IMR-90 (cell line): Measurements from ENCODE around the gene TIMM21. TPM values are rescaled to one million over a fixed set of nuclear protein-coding genes. Genes with fewer than 3 reads are reported as not detected.

Experiments used
- ATAC-seq: fragments of 200-7000 bp; cut with Tn5 transposase; 2 replicates; pipeline ENCODE4 v1.9.1; 2020; ENCODE audit warnings: low read depth, mild to moderate bottlenecking, moderate library complexity
- BruUV-seq: library from RNA; stranded (reverse); fragments of 400-500 nt; replicated peaks from 2 replicates; lab custom pipeline; 2021; lab: Mats Ljungman, UMichigan
- CTCF ChIA-PET: fragments of 300-600 bp; formaldehyde crosslinking; extraction: SDS; loops from one replicate; lab custom pipeline; 2021; ENCODE audit warnings: antibody characterized with exemption; lab: Yijun Ruan, JAX
- POLR2A ChIA-PET: fragments of 300-600 bp; sonication (Branson Sonifier 250); formaldehyde crosslinking; loops from one replicate; lab custom pipeline; 2022; ENCODE audit warnings: antibody characterized with exemption; ENCODE audit not compliant: unreplicated experiment; lab: Charles Lee
- DNase-seq: peaks from one replicate; pipeline ENCODE4 v3.0.0; 2013
- H2AFZ ChIP-seq: replicated peaks from 2 replicates; pipeline ENCODE3; 2013; ENCODE audit warnings: low read length, mild to moderate bottlenecking; ENCODE audit not compliant: poor library complexity
- H2AK5ac ChIP-seq: 2 replicates; pipeline ENCODE4 v1.6.1; 2013; ENCODE audit warnings: low read depth, low read length, inconsistent platforms
- H2AK9ac ChIP-seq: replicated peaks from 2 replicates; pipeline ENCODE3; 2013; ENCODE audit warnings: mild to moderate bottlenecking, low read depth, low read length, moderate library complexity; ENCODE audit not compliant: poor library complexity
- H2BK120ac ChIP-seq: 2 replicates; pipeline ENCODE4 v1.6.1; 2013; ENCODE audit warnings: low read depth, low read length, inconsistent platforms
- H2BK15ac ChIP-seq: 3 replicates; pipeline ENCODE4 v1.6.1; 2013; ENCODE audit warnings: low read depth, low read length, inconsistent platforms
- H2BK20ac ChIP-seq: 2 replicates; pipeline ENCODE4 v1.6.1; 2013; ENCODE audit warnings: low read depth, mild to moderate bottlenecking, inconsistent platforms, low read length, moderate library complexity
- H2BK5ac ChIP-seq: 2 replicates; pipeline ENCODE4 v1.6.1; 2013; ENCODE audit warnings: mild to moderate bottlenecking, low read depth, low read length, inconsistent platforms; ENCODE audit not compliant: poor library complexity, severe bottlenecking
- H3K14ac ChIP-seq: replicated peaks from 2 replicates; pipeline ENCODE4 v1.6.1; 2013; ENCODE audit warnings: low read depth, low read length, inconsistent platforms
- H3K18ac ChIP-seq: 2 replicates; pipeline ENCODE4 v1.6.1; 2013; ENCODE audit warnings: low read depth, low read length, control low read depth
- H3K23ac ChIP-seq: 2 replicates; pipeline ENCODE4 v1.6.1; 2013; ENCODE audit warnings: low read depth, low read length, inconsistent platforms
- H3K27ac ChIP-seq: 2 replicates; pipeline ENCODE4 v1.5.1; 2013; ENCODE audit warnings: mild to moderate bottlenecking, control low read depth, low read length; ENCODE audit not compliant: insufficient read depth
- H3K27me3 ChIP-seq: 2 replicates; pipeline ENCODE4 v1.6.1; 2013; ENCODE audit warnings: low read length; ENCODE audit not compliant: control insufficient read depth, insufficient read depth
- H3K36me3 ChIP-seq: 2 replicates; pipeline ENCODE4 v1.6.1; 2013; ENCODE audit warnings: low read length, mixed read lengths; ENCODE audit not compliant: control insufficient read depth, insufficient read depth
- H3K4ac ChIP-seq: 2 replicates; pipeline ENCODE4 v1.6.1; 2013; ENCODE audit warnings: low read depth, low read length, inconsistent platforms
- H3K4me1 ChIP-seq: 2 replicates; pipeline ENCODE4 v1.6.1; 2013; ENCODE audit warnings: low read length, mixed read lengths; ENCODE audit not compliant: control insufficient read depth, insufficient read depth
- H3K4me2 ChIP-seq: 2 replicates; pipeline ENCODE4 v1.6.1; 2013; ENCODE audit warnings: low read depth, mild to moderate bottlenecking, control low read depth, low read length, moderate library complexity
- H3K4me3 ChIP-seq: 2 replicates; pipeline ENCODE4 v1.5.1; 2013; ENCODE audit warnings: low read depth, mild to moderate bottlenecking, control low read depth, low read length, moderate library complexity; ENCODE audit not compliant: insufficient read depth
- H3K56ac ChIP-seq: 2 replicates; pipeline ENCODE4 v1.6.1; 2013; ENCODE audit warnings: low read length, inconsistent platforms; ENCODE audit not compliant: insufficient read depth; ENCODE audit errors: extremely low read depth
- H3K79me1 ChIP-seq, 2 experiments: 2 replicates each; pipeline ENCODE4 v1.6.1; 2013; ENCODE audit warnings: low read length in 2 of 2, inconsistent platforms in 1 of 2, low read depth in 1 of 2
- H3K9ac ChIP-seq: 2 replicates; pipeline ENCODE4 v1.6.1; 2013; ENCODE audit warnings: low read depth, low read length, control low read depth
- H3K9me1 ChIP-seq: 2 replicates; pipeline ENCODE4 v1.6.1; 2013; ENCODE audit warnings: low read length, inconsistent platforms; ENCODE audit not compliant: insufficient read depth
- H3K9me3 ChIP-seq: 2 replicates; pipeline ENCODE4 v1.6.1; 2013; ENCODE audit warnings: low read length; ENCODE audit not compliant: control insufficient read depth, insufficient read depth
- H4K20me1 ChIP-seq: 2 replicates; pipeline ENCODE4 v1.6.1; 2013; ENCODE audit warnings: low read length, inconsistent platforms; ENCODE audit not compliant: insufficient read depth
- H4K5ac ChIP-seq: 2 replicates; pipeline ENCODE4 v1.6.1; 2013; ENCODE audit warnings: mild to moderate bottlenecking, low read depth, low read length, control low read depth
- H4K8ac ChIP-seq, 2 experiments: 2 replicates each; pipeline ENCODE4 v1.6.1; 2013; ENCODE audit warnings: low read depth in 2 of 2, low read length in 2 of 2, control low read depth in 1 of 2, inconsistent platforms in 1 of 2
- H4K91ac ChIP-seq: 2 replicates; pipeline ENCODE4 v1.6.1; 2013; ENCODE audit warnings: low read depth, low read length, inconsistent platforms; ENCODE audit not compliant: insufficient read depth
- BHLHE40 ChIP-seq: fragments of 150-350 bp; IDR thresholded peaks from 2 replicates; pipeline ENCODE4 v1.6.1; 2016; ENCODE audit warnings: mild to moderate bottlenecking, low read depth, low read length
- CHD1 ChIP-seq: IDR thresholded peaks from 2 replicates; pipeline ENCODE4 v1.6.1; 2012; ENCODE audit warnings: low read depth, low read length, improper control_type of control experiment
- CTCF ChIP-seq: conservative IDR thresholded peaks from 2 replicates; pipeline ENCODE4 v1.5.1; 2012; ENCODE audit warnings: mild to moderate bottlenecking, low read depth, low read length, improper control_type of control experiment
- ELK1 ChIP-seq: fragments of 150-350 bp; IDR thresholded peaks from 2 replicates; pipeline ENCODE4 v1.6.1; 2016; ENCODE audit warnings: low read depth, mild to moderate bottlenecking, low read length, moderate library complexity, borderline replicate concordance
- FOS ChIP-seq: fragments of 150-350 bp; IDR thresholded peaks from 2 replicates; pipeline ENCODE4 v1.6.1; 2016; ENCODE audit warnings: low read depth, low read length
- MAFK ChIP-seq: IDR thresholded peaks from 2 replicates; pipeline ENCODE4 v1.6.1; 2012; ENCODE audit warnings: low read depth, low read length, improper control_type of control experiment
- MAZ ChIP-seq: IDR thresholded peaks from 2 replicates; pipeline ENCODE4 v1.6.1; 2012; ENCODE audit warnings: low read depth, mild to moderate bottlenecking, low read length, improper control_type of control experiment, moderate library complexity, borderline replicate concordance
- MXI1 ChIP-seq: IDR thresholded peaks from 2 replicates; pipeline ENCODE4 v1.6.1; 2012; ENCODE audit warnings: low read depth, mild to moderate bottlenecking, low read length, moderate library complexity, borderline replicate concordance
- NFE2L2 ChIP-seq: fragments of 150-350 bp; IDR thresholded peaks from 2 replicates; pipeline ENCODE4 v1.6.1; 2016; ENCODE audit warnings: low read depth, mild to moderate bottlenecking, low read length
- POLR2A ChIP-seq: IDR thresholded peaks from 2 replicates; pipeline ENCODE4 v1.6.1; 2012; ENCODE audit warnings: mild to moderate bottlenecking, low read depth, low read length
- RAD21 ChIP-seq: IDR thresholded peaks from 2 replicates; pipeline ENCODE4 v1.6.1; 2012; ENCODE audit warnings: low read length, improper control_type of control experiment
- RCOR1 ChIP-seq: IDR thresholded peaks from 2 replicates; pipeline ENCODE4 v1.6.1; 2012; ENCODE audit warnings: mild to moderate bottlenecking, low read length, improper control_type of control experiment; ENCODE audit not compliant: insufficient replicate concordance
- USF2 ChIP-seq: fragments of 150-350 bp; IDR thresholded peaks from 2 replicates; pipeline ENCODE4 v1.6.1; 2017; ENCODE audit warnings: mild to moderate bottlenecking, antibody characterized with exemption, low read length, low read depth
- WGBS, 2 experiments: methylation state at CpG; one replicate each; pipeline versions ENCODE4 v1.1.5 to v1.1.7; 2013; ENCODE audit warnings: missing lambda C conversion rate in 2 of 2; ENCODE audit not compliant: insufficient read length in 1 of 2; ENCODE audit errors: extremely low coverage in 2 of 2; 5-methylcytosine and 5-hydroxymethylcytosine counted together
- dilution Hi-C: fragments of 300-500 bp; cut with HindIII; formaldehyde crosslinking; loops from one replicate; pipeline ENCODE4 v1.14.3; 2018; ENCODE audit warnings: low sequenced_read_pairs; ENCODE audit not compliant: unreplicated experiment
- in situ Hi-C: fragments of 300-500 bp; cut with MboI; formaldehyde crosslinking; loops from 3 replicates; pipeline ENCODE4 v1.14.3; 2019; ENCODE audit warnings: low sequenced_read_pairs, inconsistent platforms, mixed read lengths
- intact Hi-C: fragments of 100-400 bp; cut with micrococcal nuclease; formaldehyde crosslinking; loops from 2 replicates; pipeline ENCODE4 v1.10.0; 2022
- polyA plus RNA-seq, 3 experiments: library from polyadenylated mRNA; depleted of rRNA; stranded (reverse); fragments of >200 nt; gene quantifications; 2 replicates each; pipeline ENCODE4 v1.2.3, GENCODE V29; 2012; ENCODE audit warnings: low replicate concordance in 1 of 3
- total RNA-seq: library from RNA; depleted of rRNA; stranded (reverse); fragments of >200 nt; gene quantifications from 2 replicates; pipeline ENCODE4 v1.2.3, GENCODE V29; 2012

TIMM21 gene
- total and polyA plus RNA-seq, 2 of the 4 experiments (the other 2 are of a cell fraction) = 42.8 to 52.7 TPM

- ATAC-seq (peak; percentile 92), DNase-seq (peak; percentile 66)
- peak overlapping the region; percentile 24; the same call in 1 of the 2 replicates for H3K4me3 ChIP-seq
- BruUV-seq = no TSS peak
- peak overlapping the region; percentile 37; the same call in 1 of the 3 replicates for H2BK15ac ChIP-seq
- peak overlapping the region; percentile 71 for H2BK120ac ChIP-seq
- no peak overlapping the region for H3K27ac ChIP-seq
- H3K4me2 ChIP-seq = peak overlapping the region; percentile 97
- H3K79me1 ChIP-seq = no peaks in the 10 kb centered on the region
- H3K23ac ChIP-seq = no peak overlapping the region
- dilution Hi-C loops (no loop called here), in situ Hi-C loops (loop anchor here (5.0 kb wide), 1 partner anchor 136 kb away; no protein-coding TSS in a partner anchor), intact Hi-C loops (loop anchor here (1.0 to 2.0 kb wide), 4 partner anchors 135 to 356 kb away; partner anchors contain the start of gene CNDP2)
- H3K18ac ChIP-seq = peak overlapping the region; percentile 66
- POLR2A ChIA-PET = no interaction called here
- CTCF ChIA-PET = interaction anchor here (0.7 to 3.9 kb wide), 2 partner anchors 130 to 146 kb away, joined by 3 to 23 read pairs; no protein-coding TSS in a partner anchor
- no peak overlapping the region for H4K91ac ChIP-seq
- no peak overlapping the region for H2AK5ac ChIP-seq
- H2BK5ac ChIP-seq = no peak overlapping the region
- H4K20me1 ChIP-seq = no peaks in the 10 kb centered on the region
- H3K14ac ChIP-seq = 0 out of 2 replicates have a peak overlapping the region, but pooled peaks have one; percentile 53
- H3K9me1 ChIP-seq = no peaks in the 10 kb centered on the region
- H3K4me1 ChIP-seq = peaks cover 3% of the 10 kb centered on the region; the same call in 1 of the 2 replicates
- peak overlapping the region; percentile 23; the same call in 1 of the 2 replicates for H4K5ac ChIP-seq
- no peak overlapping the region for H3K9ac ChIP-seq
- H4K8ac ChIP-seq = 0 out of 4 replicates have a peak overlapping the region, but pooled peaks of 1 of the 2 experiments have one; percentile 27
- no peaks in the 10 kb centered on the region for H3K9me3 ChIP-seq
- H3K36me3 ChIP-seq = no peaks in the 10 kb centered on the region
- peaks cover 13% of the 10 kb centered on the region for H3K27me3 ChIP-seq
- H2AFZ ChIP-seq = peak overlapping the region; percentile 74
- no CpG with 5 or more reads among the region's 9 CpGs for WGBS, 2 experiments
- no peak overlapping the region for H3K4ac ChIP-seq
- H2BK20ac ChIP-seq = peak overlapping the region; percentile 37
- H2AK9ac ChIP-seq = no peak overlapping the region
- H3K56ac ChIP-seq = no peak overlapping the region
- TF ChIP-seq BHLHE40 (no peak), MAZ (no peak), MAFK (no peak), RCOR1 (no peak), RAD21 (peak; percentile 91), USF2 (no peak), MXI1 (no peak), CHD1 (no peak), ELK1 (no peak), CTCF (peak; percentile 87), FOS (no peak), NFE2L2 (no peak), POLR2A (0 out of 2 replicates have a peak, but pooled peaks have one; percentile 29)
These were observed 48.1 kb downstream of the TIMM21 start for GRCh38 chr18:74196220-74197119.
